PC-9 (cell line): ENCODE results near the gene MRPS23.

Source experiments
- EZH2 ChIP-seq: fragments of 200-600 bp; sonication (generic); IDR thresholded peaks from 2 replicates; pipeline ENCODE4 v1.8.0; 2017; ENCODE audit warnings: antibody characterized with exemption, low read depth
- TF ChIP-seq, protein P1 (sequence below): fragments of 200-600 bp; sonication (generic); conservative IDR thresholded peaks from 2 replicates; pipeline ENCODE4 v1.6.1; 2017; ENCODE audit warnings: mixed run types, antibody characterized with exemption, mild to moderate bottlenecking, moderate library complexity

DNA sequence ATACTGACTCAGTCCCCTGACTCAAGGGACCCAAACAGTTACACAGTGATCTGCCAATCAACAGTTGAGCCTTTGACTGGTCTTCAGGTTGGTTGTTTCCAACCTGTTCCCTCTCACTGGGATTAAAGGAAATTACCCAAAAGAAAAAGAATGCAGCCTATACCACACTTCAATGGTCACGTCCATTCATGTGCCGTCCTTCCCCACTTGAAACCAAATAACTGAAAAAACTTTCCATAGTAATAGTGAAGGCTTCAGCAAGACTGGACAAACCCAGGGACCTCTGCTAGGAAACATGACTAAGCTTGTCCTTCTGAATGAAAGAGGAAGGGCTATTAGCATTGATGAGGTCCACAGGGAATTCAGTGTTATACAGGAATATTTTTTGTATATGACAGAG, 30.6 kb downstream of the MRPS23 start:
- TF ChIP-seq, protein P1, sequence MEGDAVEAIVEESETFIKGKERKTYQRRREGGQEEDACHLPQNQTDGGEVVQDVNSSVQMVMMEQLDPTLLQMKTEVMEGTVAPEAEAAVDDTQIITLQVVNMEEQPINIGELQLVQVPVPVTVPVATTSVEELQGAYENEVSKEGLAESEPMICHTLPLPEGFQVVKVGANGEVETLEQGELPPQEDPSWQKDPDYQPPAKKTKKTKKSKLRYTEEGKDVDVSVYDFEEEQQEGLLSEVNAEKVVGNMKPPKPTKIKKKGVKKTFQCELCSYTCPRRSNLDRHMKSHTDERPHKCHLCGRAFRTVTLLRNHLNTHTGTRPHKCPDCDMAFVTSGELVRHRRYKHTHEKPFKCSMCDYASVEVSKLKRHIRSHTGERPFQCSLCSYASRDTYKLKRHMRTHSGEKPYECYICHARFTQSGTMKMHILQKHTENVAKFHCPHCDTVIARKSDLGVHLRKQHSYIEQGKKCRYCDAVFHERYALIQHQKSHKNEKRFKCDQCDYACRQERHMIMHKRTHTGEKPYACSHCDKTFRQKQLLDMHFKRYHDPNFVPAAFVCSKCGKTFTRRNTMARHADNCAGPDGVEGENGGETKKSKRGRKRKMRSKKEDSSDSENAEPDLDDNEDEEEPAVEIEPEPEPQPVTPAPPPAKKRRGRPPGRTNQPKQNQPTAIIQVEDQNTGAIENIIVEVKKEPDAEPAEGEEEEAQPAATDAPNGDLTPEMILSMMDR, result no peak
- no peak for TF ChIP-seq EZH2
